Pons (tissue), 1 donor: ENCODE measurements around the gene SEC24D.

Experiments
- DNase-seq: peaks from one replicate; pipeline ENCODE4 v3.0.0-alpha.2; 2016; ENCODE audit warnings: low spot score

Gene SEC24D

DNA sequence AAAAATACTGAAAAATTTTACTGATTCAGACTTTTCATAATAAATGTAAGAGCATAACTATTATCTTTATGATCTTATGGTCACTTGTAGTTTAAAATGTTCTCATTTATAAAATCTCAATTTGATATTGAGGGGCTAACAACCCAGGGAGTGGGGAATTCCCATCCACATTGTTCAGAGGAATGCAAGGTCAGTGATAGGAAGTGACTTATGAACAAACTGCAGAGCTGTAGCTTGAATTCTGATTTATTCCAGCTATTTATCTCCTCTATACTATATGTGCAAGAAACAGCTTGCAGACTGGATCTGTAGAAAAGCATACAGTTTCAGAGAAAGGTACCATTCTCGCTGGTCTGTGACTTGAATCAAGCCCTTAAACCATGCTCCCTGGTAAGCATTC, 61.6 kb downstream of the SEC24D start:
- no peak for DNase-seq

DNA sequence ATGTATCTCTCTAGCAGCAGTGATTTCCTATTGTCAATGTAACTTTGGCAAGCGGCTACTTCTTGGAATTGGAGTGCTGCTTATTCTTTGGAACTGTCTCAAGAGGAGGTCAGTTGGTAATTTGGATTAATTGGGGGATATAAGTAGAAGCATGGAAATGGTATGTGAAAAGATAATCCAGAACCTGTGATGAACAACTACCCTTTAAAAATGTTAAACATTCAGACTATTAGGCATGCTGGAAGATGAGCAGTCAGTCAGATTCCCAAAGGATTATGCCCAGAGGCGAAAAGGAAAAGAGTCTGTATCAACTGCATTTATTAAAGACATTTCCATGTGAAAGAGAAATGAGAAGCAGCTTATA, 62.5 kb downstream of the SEC24D start:
- DNase-seq, result no peak

DNA sequence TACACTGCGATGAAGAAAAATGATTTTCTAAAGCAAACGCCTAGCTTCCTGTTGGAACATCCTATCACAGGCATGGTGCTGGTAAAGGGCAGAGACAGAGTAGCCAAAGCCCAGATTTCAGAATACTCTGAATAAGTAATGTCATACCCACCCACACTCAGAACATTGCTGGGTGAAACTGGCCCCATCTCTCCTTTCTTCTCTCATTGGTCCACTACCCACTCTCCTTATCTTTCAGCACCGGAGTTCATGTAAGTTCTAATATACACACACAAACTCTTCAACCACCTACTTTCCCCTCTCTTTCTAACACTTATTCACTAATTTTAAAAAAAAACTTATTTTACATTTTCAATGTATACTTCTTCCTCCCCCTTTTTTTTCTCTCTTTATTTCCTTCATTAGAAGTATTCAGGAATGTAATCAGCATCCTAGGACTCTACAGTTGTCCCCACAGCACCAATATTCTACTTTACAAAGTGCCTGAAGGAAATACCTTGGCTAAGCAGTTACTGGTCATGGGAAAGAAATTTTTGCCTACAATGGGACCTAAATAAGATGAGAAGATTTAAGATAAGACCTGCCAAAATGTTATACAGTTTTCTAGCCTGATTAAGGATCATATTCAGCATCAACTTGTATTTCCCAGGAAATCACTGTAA, 63.0 kb downstream of the SEC24D start:
- DNase-seq, result no peak

DNA sequence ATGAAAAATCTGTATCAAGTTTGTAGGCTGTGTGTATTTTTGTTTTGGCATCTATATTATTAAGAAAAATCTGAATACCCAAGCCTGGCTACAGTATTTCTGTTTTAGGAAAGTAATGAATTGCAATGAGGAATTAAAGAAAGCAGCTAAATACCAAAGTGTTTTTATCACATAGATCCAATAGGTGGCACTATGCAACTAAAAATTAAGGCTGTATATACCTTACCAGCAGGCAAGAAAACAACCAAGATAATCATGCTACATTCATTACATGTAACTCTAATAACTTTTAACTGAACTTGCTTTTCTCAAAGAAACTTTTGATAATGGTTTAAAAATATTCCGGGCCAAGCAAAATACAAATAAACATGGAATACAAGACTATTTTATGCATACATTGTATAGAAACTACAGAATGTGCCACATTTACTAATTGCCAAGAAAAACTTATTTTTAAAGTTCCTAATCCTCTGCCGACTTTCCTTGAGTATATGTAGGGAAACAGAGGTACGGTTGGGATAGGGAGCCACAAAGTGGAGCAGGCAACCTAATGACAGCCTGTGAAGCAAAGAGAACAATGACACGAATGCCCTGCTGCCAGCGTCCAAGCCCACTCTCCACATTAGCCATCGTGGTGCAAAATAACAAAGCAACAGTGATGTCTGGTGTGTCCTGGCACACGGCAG, 63.7 kb downstream of the SEC24D start:
- peak; percentile 75 for DNase-seq

DNA sequence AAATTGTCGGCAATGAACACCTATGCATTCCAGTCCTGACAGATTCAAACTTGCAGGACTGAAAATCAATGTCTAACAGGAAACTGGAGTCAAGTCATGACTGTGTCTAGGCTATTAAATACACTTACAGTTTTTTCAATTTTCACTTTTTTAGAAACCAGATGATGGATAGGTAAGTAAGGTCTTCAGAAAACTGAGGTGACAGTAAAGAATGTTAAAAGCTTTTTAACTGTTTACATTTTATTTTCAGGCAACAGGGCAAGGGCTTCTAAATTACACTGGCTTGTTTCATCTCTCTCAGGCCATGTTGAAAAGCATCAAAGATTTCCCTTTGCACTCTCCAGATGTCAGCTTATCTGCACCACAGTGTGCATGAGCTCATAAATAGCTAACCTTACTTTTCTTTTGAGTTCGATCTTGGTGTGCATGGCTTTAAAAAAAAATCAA, 65.2 kb downstream of the SEC24D start:
- no peak for DNase-seq

DNA sequence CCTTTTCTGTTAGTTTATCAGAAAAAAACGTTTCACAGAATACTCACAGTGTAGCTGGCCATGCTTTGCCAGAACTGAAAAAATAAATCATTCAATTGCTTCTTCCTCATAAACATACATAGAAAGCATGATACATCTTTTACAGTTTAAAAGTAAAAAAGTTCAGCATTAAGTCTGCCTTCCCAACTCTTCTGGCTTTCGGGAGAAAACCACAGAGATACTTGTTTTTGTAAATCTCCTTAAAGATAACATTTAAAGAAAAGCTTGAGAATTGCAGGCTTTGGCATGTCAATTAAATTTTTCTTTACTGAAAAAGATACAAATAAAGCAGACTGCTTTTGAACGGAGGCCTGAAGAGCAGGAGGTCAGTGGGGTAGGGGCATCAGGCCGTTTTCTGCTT, 66.8 kb downstream of the SEC24D start:
- no peak for DNase-seq

DNA sequence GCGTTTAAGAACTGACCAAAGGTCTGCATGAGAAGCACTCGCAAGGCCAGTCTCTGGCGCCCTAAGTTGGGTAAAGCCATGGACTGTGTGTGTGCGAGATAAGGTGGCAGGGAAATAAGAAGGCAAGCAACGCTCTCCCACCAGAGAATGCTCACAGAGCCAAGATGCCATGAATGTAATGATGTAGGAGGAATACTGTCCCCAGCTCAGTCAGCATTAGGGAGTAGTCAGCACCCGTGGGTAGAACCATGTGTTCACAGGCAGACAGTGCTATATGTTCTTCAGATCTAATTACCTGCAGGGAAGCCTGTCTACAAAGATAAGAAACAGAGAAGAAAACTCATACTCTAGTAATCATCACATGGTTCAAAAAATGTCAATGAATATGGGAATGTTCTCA, 68.8 kb downstream of the SEC24D start:
- no peak for DNase-seq

DNA sequence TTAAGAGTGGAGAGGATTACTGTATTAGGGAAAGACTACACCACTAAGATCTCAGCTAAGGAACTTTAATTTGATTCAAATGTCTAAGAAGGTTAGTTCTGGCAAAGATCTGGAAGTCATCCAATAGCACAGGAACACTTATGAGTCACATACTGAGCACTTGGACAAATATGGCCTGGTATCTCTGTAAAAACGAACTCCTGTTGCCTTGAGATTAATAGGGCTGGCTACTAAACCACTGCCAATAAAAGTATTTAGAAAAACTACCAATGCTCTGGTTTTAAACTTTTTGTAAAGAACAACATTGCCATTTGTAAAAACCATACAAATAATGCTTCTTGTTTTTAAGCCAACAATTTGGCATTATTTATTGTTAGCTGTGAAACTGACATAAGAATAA, 70.5 kb downstream of the SEC24D start:
- peak; percentile 47 for DNase-seq

DNA sequence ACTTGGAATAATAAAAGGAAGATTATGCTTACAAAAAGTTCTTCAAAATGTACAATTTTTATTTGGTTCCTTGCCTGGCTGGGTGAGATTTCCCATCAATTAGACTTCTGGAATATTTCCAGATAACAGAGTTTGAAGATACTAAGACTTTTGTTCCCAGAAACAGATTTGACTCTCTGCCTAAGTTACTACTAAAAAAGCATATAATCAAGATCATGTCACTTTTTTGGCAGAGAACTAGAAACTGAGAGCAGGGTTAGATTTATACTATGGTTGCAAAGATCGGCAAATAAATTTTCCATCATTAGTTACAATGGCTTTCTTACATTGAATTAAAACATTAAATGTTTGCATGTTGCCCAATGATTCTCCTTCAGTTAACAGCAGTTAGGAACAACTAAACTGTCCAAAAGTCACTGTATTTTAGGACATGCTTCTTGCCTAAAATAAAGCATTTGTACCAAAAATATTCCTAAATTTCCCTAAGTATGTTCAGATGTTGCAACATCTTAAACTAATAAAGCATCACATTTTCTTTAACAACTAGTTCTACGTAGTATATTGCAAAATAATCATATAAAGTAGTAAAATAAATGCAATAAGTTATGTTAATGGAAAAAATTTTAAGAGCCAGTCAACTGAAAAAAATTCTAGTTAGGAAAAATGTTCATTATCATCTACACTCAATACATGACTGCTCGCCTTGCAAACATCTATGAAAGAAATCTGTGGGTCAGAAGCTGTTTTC, 73.0 kb downstream of the SEC24D start:
- DNase-seq, result no peak

DNA sequence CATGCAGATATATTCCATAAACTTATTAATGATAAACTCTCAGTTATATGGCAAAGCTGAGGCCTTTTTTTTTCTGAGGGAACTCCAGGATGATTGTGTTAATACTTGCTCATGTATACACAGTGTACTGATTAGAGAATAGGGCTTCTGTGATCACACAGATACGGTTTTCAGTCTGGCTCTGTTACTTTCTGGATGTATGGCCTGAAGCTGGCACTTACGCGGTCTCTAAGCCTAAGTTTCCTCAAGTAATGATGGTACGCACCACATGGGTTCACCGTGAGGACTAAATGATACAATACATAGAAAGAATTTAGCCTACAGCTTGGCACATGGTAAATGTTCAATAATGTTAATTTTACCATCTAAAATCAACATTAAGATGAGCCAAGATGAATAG, 73.8 kb downstream of the SEC24D start:
- no peak for DNase-seq

DNA sequence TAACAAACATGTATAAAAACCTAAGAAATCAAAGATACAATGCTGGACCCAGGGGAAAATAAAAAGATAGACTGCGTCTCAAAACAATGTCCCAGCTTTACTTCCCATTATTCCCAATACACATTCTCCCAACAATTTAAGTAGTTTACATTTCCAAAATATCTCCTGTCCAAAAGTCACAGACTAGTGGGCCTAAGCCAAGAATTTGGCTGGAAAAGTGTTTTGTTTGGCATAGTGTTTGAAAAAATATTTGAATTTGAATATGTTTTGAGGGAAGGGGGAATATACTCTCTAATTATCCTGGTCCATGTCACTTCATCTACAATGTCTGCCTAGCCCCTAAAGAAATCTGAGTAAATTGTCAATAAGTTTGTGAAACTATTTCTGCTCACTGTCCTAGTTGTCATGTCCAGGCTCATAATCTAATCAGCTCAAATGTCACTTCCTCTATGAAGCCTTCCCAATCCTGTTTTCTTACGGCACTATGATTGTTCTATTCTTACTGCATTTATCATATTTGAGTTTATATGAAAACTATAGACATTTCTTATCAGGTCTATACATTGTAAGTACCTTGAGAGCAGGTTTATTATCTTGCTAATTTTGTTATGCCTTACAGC, 74.4 kb downstream of the SEC24D start:
- no peak for DNase-seq

DNA sequence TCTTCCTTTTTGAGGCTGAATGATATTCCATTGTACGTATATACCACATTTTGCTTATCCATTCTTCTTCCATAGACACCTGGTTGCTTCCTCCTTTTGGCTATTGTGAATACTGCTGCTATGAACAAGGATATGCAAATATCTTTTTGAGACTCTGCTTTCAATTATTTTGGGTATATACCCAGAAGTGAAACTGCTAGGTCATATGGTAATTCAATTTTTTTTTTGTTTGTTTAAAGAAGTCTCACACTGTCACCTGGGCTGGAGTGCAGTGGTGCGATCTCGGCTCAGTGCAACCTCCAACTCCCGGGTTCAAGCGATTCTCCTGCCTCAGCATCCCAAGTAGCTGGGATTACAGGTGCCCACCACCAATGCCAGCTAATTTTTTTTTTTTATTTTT, 75.4 kb downstream of the SEC24D start:
- no peak for DNase-seq

DNA sequence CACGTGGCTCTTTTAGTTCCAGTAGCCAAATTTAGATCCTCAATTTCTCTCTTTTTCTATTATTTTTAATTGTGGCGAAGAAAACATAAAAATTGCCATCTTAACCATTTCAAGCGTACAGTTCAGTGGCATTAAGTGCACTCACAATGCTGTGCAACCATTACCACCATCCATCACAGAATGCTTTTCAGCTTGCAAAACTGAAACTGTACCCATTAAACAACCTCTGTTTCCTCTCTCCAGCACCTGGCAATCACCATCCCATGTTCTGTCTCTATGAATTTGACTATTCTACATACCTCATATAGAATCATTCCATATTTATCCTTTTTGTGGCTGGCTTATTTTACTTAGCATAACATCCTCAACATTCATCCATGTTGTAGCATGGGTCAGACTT, 75.8 kb downstream of the SEC24D start:
- DNase-seq, result no peak

DNA sequence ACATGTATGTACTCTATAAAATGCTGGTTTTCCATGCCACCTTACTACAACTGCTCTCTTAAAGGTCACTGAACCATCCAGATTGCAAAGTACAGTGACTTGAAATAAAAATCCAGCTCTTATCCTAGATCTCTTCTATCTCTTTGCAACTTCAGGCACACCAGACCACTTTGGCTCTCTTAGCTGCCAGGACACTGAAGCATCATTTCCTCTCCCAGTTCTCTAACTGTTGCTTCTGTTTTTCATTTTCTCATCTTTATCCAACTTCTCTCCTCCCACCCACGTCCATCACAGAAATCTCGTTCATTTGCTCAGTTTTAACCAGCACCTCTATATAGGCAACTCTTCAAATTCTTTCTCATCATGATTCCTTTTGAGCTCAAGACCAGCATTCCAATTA, 76.4 kb downstream of the SEC24D start:
- no peak for DNase-seq

DNA sequence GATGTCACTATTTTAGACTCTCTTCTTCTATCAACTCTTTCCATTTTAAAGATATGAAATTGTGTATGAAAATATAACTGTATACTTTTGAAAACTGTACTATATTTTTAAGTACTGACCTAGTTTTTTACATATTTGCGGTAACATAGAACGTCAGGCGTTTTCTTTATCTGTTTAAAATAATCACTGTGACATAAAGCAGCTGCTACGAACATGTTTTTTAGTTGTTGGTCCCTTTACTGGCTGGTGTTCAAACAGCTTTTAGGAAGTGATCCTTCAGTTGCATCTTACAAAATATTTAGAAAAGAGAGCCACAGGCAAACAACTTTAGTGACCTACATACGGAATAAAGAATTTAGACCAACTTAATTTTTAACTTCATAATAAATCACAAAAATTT, 77.6 kb downstream of the SEC24D start:
- DNase-seq, result no peak

DNA sequence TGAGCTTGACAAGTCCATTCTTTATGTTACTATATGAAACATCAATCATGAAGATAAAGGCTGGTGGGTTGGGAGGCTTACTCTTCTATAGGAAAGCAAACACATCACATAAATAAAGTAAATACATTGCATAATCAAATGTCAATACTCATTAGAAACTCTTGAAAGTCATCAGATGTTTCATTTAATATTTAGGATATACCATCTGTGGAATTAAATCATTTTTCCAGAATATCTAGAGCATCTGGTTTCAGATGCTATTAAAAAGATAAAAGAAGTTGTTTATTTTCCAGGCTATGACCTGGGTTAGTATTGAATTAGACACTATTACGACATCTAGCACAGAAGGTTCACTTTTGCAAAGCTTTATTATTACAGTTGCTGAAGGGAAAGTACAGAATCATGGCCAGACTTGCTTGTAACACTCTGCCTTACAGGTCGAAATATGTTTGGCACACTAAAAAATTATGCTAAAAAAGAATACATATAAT, 78.1 kb downstream of the SEC24D start:
- no peak for DNase-seq

DNA sequence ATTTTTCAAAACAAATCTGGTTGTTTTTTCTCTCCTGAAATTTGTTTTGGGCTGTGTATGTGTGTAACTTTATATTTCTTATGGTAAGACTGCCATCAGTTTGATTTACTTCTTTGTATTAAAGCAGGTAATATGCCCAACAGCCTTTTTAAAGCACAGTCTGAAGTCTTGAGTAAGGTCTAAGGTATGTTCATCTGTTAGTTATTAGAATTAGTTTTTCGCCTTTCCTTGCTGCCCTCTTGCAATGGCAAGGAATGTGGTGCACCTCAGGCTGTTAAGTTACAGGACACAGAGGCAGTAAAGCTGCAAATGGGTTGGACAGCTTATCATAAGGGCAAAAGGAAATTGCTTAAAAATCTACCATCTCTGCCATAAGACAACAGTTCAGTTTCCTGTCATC, 79.0 kb downstream of the SEC24D start:
- no peak for DNase-seq

DNA sequence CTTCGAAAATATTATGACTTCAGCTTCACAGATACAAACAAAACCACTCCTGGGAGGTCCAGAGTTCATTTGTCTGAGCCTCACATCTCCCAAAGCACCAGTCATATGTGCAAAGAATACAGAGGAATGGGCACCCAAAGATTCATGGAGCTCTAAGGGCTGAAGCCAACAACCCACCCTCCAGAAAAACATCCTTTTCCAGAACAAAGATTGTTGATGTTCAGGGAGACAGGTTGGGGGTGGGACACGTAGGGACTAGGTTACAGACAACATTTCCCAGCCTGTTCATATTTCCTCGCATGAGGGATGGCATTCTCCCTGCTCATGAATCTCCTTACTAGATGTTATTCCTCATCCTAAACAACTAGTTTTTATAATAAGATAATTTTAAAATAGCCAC, 79.5 kb downstream of the SEC24D start:
- no peak for DNase-seq

DNA sequence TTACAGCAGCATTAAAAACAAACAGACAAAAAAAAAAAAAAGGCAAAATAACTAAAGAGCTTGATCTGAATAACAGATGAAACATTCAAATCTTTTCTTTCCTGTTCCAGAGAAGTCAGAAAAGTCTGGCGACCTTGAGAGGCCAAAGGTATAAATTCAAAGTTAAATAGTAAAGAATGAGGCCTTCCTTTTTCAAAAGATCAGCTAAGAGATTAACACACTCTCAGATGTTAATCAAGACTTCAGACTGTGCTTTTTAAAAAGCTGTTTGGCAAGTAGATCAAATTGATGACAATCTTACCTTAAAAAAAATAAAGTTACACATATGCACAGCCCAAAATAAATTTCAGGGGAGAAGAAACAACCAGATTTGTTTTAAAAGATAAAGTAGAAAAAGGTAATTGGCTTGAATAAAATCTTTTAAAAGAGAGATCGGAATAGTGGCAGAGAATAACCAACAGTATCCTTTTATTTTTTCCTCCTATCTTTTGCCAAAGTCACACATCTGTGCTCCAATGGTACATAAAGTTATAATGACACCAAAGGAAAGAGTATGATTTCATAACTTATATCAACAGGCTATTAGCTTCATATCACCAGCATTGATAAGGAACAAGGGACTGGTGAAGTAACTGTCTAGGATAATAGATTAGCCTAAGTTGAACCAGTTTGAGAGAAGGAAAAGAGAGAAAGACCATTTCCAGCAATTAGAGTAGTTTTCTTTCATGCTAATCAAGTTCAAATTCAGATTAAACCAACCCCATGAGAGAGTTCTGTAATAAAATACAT, 80.3 kb downstream of the SEC24D start:
- no peak for DNase-seq

DNA sequence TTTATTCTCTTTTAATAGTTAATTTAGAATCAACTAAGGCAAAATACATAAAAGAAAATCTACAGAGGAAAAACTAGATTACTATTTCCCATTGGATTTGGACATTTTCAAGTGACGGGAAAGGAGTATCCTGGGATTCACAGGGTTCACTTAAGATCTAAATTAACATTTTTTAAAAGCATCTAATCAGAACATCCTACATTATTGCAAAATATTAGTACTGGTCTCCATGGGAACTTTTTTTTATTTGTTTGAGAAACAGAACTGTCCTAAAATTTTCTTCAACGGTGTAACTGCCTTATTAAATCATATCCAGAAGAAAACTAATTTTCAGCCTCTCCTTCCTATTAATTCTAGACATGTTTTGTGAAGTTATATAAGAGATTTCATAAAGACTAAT, 81.0 kb downstream of the SEC24D start:
- DNase-seq, result no peak

DNA sequence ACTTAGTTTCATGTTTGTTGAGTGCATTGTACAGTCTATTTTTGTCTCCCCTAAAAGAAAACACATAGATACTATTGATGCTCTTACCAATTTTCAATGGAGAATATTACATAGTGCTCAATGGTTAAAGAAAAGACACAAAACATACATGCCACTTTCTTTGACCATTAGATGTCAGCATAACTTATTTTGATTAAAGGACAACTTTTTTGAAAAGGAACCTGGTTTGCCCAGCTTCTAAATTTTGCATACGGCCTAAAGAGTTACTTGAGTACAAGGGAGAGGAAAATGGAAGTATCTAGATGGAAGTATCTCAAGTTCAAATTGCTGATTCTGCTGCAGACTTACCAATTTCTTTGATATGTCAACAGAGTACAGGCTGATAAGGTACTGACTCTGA, 82.2 kb downstream of the SEC24D start:
- DNase-seq, result no peak

DNA sequence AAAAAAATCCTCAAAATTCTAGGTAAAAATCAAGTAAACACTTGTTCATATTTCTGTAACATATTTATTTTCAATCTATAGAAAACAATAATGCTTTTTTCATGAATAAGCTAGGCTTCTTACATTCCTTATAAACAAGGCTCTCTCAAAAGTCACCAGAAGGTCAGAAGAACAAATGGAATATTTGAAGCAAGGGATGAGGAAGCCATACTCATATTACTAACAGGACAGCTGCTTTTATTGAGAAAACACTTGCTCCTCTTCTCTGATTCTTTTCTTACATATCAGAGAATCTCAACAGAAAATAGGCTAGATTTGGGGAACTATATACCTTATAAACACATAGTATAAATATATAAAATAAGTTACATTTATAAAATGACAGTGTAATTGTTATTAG, 82.8 kb downstream of the SEC24D start:
- DNase-seq, result no peak
